Spleen (tissue), 11 donors: Measurements from ENCODE around the gene HMHB1. TPM values are rescaled to one million over a fixed set of nuclear protein-coding genes. Genes with fewer than 3 reads are reported as not detected.

Source experiments
- DNase-seq: peaks from one replicate; pipeline ENCODE4 v3.0.0-alpha.2; 2020
- H3K27ac ChIP-seq, 8 donors: fragments of 200-600 bp; sonication (generic) in 7 of 8; 1 replicate in 4 of 8; 2 replicates in 4 of 8; pipeline versions ENCODE4 v1.5.0 to v1.8.0; 2016 to 2021; ENCODE audit warnings: inconsistent platforms in 4 of 8, mild to moderate bottlenecking in 4 of 8, moderate library complexity in 1 of 8
- H3K27me3 ChIP-seq, 7 donors: fragments of 200-600 bp; sonication (generic) in 6 of 7; replicated peaks in 1 of 7; 1 replicate in 4 of 7; 2 replicates in 3 of 7; pipeline versions ENCODE4 v1.5.0 to v1.8.0; 2016 to 2021; ENCODE audit warnings: inconsistent platforms in 3 of 7, mild to moderate bottlenecking in 1 of 7
- H3K36me3 ChIP-seq, 6 donors: fragments of 200-600 bp; sonication (generic) in 5 of 6; 1 replicate in 4 of 6; 2 replicates in 2 of 6; pipeline versions ENCODE4 v1.5.0 to v1.8.0; 2016 to 2021; ENCODE audit warnings: inconsistent platforms in 2 of 6
- H3K4me1 ChIP-seq, 6 donors: fragments of 200-600 bp; sonication (generic) in 5 of 6; 1 replicate in 3 of 6; 2 replicates in 3 of 6; pipeline versions ENCODE4 v1.5.0 to v1.8.0; 2016 to 2021; ENCODE audit warnings: inconsistent platforms in 3 of 6
- H3K4me3 ChIP-seq, 8 donors: fragments of 200-600 bp; sonication (generic) in 7 of 8; 1 replicate in 4 of 8; 2 replicates in 4 of 8; pipeline versions ENCODE4 v1.5.0 to v1.8.0; 2016 to 2021; ENCODE audit warnings: inconsistent platforms in 4 of 8, mild to moderate bottlenecking in 4 of 8, moderate library complexity in 2 of 8
- H3K9me3 ChIP-seq, 8 donors: fragments of 200-600 bp; sonication (generic) in 7 of 8; 1 replicate in 4 of 8; 2 replicates in 4 of 8; pipeline versions ENCODE4 v1.5.0 to v1.8.0; 2016 to 2021; ENCODE audit warnings: inconsistent platforms in 4 of 8
- POLR2A ChIP-seq, 3 donors: fragments of 450-650 bp; IDR thresholded peaks; one replicate each; pipeline ENCODE4 v1.5.1; 2017; ENCODE audit warnings: antibody characterized with exemption in 3 of 3, mild to moderate bottlenecking in 1 of 3
- POLR2AphosphoS5 ChIP-seq, 3 donors: sonication (generic); formaldehyde crosslinking; IDR thresholded peaks; one replicate each; pipeline ENCODE4 v1.5.1; 2017; ENCODE audit warnings: antibody characterized with exemption in 3 of 3
- WGBS, 5 donors: extraction: QIAGEN DNeasy Blood & Tissue Kit in 3 of 5; methylation state at CpG; one replicate each; pipeline versions ENCODE4 v1.1.5 to v1.1.7; 2013 to 2018; 5-methylcytosine and 5-hydroxymethylcytosine counted together
- intact Hi-C: fragments of 100-400 bp; cut with DNase I; formaldehyde crosslinking; loops from one replicate; pipeline ENCODE4 v1.15.0; 2023; ENCODE audit warnings: low total_unique reads
- polyA plus RNA-seq, 3 donors: library from polyadenylated mRNA; stranded (reverse); fragments of 200-250 nt; gene quantifications; one replicate each; pipeline ENCODE4 v1.2.1, GENCODE V29; 2013
- total RNA-seq, 7 donors: library from RNA; depleted of rRNA in 3 of 7; stranded (reverse); fragments of >200 nt in 3 of 7; fragmentation: NEBNext Ultra II Directional in 4 of 7; extraction: Animal tissue kit (Norgen Biotek cat#: 25700) in 4 of 7; gene quantifications; one replicate each; pipeline versions ENCODE4 v1.1.0 to v1.2.1, GENCODE V29; 2016 to 2021
- TF ChIP-seq, protein P1 (sequence below), 11 experiments: fragments of 200-600 bp in 7 of 11; fragments of 450-650 bp in 4 of 11; sonication (generic) in 4 of 11; IDR thresholded peaks in 8 of 11; conservative IDR thresholded peaks in 3 of 11; 1 replicate in 7 of 11; 2 replicates in 4 of 11; pipeline versions ENCODE4 v1.4.0 to v1.8.0; 2016 to 2021; ENCODE audit warnings: antibody characterized with exemption in 11 of 11, inconsistent platforms in 4 of 11, mild to moderate bottlenecking in 1 of 11
- donor health status: healthy with polysubstance abuse.
- donor health status: DM: no; HTN: no; CAD: no; lungs with moderate emphysema.
- donor health status: DM: no; HTN: no; CAD: no.
- donor health status: Bipolar disorder and iron deficiency.
- donor health status: healthy.
- donor health status: DM: no; HTN: no; CAD: no.
- donor health status: DM: yes; HTN: yes; CAD: no.

Gene HMHB1
- total and polyA plus RNA-seq, 10 donors = 0.94 TPM; not detected in 9

DNA sequence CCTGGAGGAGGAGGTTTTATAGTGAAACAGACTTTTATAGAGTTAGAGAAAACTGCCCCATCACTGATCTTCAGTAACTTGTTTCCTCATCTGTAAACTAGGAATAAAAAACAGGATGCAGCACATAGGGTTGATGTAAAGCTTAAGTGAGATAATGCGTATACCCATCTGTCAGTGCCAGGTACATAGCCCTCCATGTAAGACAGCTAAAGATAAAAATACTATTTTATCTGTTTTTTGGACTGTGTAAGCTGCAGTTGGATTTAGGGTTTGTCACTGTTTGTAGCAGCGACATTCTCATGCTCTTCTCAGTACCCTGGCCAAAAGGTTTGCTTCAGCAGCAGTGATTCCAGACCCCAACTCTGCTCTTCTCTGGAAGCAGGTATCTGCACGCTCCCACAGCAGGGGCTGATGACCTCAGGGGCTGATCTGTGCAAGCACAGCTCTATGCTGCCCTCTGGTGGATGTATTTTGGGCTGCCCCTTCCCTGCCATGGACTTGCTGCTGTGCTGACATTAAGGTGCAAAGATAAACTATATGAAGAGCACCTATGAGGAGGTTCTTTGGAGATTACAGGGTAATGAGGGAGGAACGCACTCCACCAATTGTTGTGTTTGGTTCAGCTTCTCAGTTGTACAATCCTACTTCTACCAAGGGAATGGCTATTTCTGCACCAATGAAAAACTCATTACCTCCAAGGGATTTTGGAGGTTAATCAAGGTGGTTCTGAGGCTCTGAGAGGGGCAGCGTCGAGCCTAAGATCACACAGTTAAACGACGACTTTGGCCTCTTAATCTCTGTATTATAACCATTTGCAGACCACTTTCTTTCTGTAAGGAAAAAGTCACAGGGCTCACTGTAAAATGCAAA lies 13.1 kb downstream of the HMHB1 start:
- Histone ChIP-seq H3K9me3 (no peaks in the 10 kb centered on the region), H3K4me1 (peaks cover 0 to 24% (median 3%) of the 10 kb centered on the region in 6 donors), H3K36me3 (no peaks in the 10 kb centered on the region), H3K4me3 (no peak overlapping the region), H3K27me3 (no peaks in the 10 kb centered on the region), H3K27ac (no peak overlapping the region)
- TF ChIP-seq POLR2AphosphoS5 (IDR thresholded peaks at IDR 0.05) (peak in 1 of 3 donors; percentile 40), POLR2A (IDR thresholded peaks at IDR 0.05) (no peak)
- TF ChIP-seq, protein P1, sequence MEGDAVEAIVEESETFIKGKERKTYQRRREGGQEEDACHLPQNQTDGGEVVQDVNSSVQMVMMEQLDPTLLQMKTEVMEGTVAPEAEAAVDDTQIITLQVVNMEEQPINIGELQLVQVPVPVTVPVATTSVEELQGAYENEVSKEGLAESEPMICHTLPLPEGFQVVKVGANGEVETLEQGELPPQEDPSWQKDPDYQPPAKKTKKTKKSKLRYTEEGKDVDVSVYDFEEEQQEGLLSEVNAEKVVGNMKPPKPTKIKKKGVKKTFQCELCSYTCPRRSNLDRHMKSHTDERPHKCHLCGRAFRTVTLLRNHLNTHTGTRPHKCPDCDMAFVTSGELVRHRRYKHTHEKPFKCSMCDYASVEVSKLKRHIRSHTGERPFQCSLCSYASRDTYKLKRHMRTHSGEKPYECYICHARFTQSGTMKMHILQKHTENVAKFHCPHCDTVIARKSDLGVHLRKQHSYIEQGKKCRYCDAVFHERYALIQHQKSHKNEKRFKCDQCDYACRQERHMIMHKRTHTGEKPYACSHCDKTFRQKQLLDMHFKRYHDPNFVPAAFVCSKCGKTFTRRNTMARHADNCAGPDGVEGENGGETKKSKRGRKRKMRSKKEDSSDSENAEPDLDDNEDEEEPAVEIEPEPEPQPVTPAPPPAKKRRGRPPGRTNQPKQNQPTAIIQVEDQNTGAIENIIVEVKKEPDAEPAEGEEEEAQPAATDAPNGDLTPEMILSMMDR (IDR thresholded peaks at IDR 0.05 in 8 of 11, conservative IDR thresholded peaks at IDR 0.05 in 3 of 11) = peak; percentile 83 to 96 (median 94)
- 37 to 55% (median 41%) methylated on average over 8 of the region's 8 CpGs for WGBS, 5 donors
- intact Hi-C loops = loop anchor here (10.0 kb wide), 2 partner anchors 420 to 810 kb away; partner anchors contain the start of gene NR3C1
- peak; percentile 92 for DNase-seq

DNA sequence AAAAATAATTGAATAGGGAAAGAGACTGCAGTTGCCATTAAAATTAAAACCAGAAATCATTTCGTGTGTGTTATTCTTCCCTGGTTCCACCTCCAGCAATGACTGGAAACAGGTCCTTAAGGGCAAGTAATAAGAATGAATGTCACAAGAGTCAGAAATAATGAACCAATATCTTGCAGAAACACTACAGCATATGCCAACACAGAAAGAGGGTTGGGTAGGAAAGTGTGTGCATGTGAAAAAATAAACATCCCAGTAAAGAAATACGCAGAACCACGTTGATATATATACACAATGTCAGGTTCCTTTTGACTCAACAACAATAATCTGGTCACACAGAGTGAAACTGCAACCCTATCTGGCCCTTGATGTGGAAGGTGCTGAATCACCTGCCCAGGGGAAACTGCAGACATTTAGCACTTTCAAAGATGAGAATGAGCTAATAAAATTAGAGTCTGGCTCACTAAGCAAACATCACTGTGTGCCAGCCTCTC lies 15.0 kb downstream of the HMHB1 start:
- Histone ChIP-seq H3K36me3 (no peaks in the 10 kb centered on the region), H3K27me3 (no peaks in the 10 kb centered on the region), H3K4me1 (peaks cover 0 to 24% (median 3%) of the 10 kb centered on the region in 6 donors), H3K27ac (no peak overlapping the region), H3K4me3 (no peak overlapping the region), H3K9me3 (no peaks in the 10 kb centered on the region)
- no peak for DNase-seq
- intact Hi-C loops = loop anchor here (10.0 kb wide), 2 partner anchors 422 to 812 kb away; partner anchors contain the start of gene NR3C1
- WGBS, 5 donors = 62 to 72% (median 66%) methylated on average over 3 of the region's 3 CpGs
- TF ChIP-seq, protein P1 (IDR thresholded peaks at IDR 0.05 in 8 of 11, conservative IDR thresholded peaks at IDR 0.05 in 3 of 11) = no peak
- TF ChIP-seq POLR2A (IDR thresholded peaks at IDR 0.05) = no peak
- TF ChIP-seq POLR2AphosphoS5 (IDR thresholded peaks at IDR 0.05) = no peak

DNA sequence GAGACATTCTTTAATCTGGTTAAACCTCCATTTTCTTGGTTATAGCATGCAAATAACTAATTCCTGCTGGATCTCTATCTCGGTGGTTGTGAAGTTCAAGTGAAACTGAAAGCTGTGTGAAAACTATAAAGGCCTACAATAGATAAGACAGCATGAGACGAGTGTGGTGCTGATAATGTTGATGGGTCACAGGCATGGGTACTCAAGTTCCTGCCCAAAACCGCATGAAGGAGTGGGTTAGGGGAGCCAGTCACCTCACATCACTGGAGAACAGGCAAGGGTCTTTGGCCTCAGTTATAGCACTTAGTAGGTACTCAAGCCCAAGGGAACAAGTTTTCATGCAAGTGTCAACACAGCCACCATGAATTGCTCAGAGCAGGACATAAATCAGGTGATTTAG lies 16.7 kb downstream of the HMHB1 start:
- no peak for DNase-seq
- intact Hi-C loops = loop anchor here (10.0 kb wide), 2 partner anchors 424 to 814 kb away; partner anchors contain the start of gene NR3C1
- 23 to 42% (median 31%) methylated on average over 3 of the region's 3 CpGs for WGBS, 5 donors
- Histone ChIP-seq H3K27me3 (no peaks in the 10 kb centered on the region), H3K27ac (peak overlapping the region in 2 of 8 donors; percentile 1 to 15), H3K36me3 (no peaks in the 10 kb centered on the region), H3K4me3 (no peak overlapping the region), H3K9me3 (no peaks in the 10 kb centered on the region), H3K4me1 (peaks cover 0 to 24% (median 3%) of the 10 kb centered on the region in 6 donors)
- no peak for TF ChIP-seq POLR2A (IDR thresholded peaks at IDR 0.05)
- TF ChIP-seq POLR2AphosphoS5 (IDR thresholded peaks at IDR 0.05) = no peak
- TF ChIP-seq, protein P1 (IDR thresholded peaks at IDR 0.05 in 8 of 11, conservative IDR thresholded peaks at IDR 0.05 in 3 of 11) = no peak

DNA sequence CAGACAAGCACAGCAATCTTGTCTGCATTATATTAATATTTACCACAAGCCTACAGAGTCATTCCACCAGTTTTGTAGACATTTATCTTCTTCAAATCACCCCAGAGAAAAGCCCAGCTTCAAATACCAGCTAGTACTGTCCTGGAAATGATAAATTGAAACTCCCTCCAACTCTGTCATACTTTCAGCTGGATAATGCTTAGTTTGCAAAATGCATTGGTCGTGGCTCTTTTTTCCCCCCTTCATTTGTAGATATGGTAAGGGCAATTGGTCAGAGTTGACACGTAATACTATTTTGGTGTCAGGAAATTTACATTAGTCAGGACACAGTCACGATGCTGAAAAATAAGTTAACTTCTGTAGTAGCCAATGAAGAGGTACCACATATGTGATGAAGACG lies 21.2 kb downstream of the HMHB1 start:
- no peak for DNase-seq
- TF ChIP-seq POLR2AphosphoS5 (IDR thresholded peaks at IDR 0.05) (no peak), POLR2A (IDR thresholded peaks at IDR 0.05) (no peak)
- TF ChIP-seq, protein P1 (IDR thresholded peaks at IDR 0.05 in 8 of 11, conservative IDR thresholded peaks at IDR 0.05 in 3 of 11) = no peak
- Histone ChIP-seq H3K4me1 (peaks cover 0 to 9% (median 1%) of the 10 kb centered on the region in 6 donors), H3K9me3 (no peaks in the 10 kb centered on the region), H3K4me3 (no peak overlapping the region), H3K27me3 (no peaks in the 10 kb centered on the region), H3K27ac (no peak overlapping the region), H3K36me3 (no peaks in the 10 kb centered on the region)
- intact Hi-C loops = no loop called here
- WGBS, 5 donors = 85 to 91% (median 88%) methylated on average over 4 of the region's 4 CpGs
